HG02885 (cell line): ENCODE results near the gene KCNT1.
"Not testable (repeated sequence)": the region's sequence is repeated elsewhere in the genome, so short reads cannot be mapped to it uniquely, and the experiment has no call there.

Source experiments
- ATAC-seq: cut with Tn5 transposase; IDR thresholded peaks from one replicate; pipeline ENCODE4 v1.9.1; 2021; ENCODE audit warnings: mild to moderate bottlenecking; ENCODE audit not compliant: unreplicated experiment, poor library complexity

Gene KCNT1

DNA sequence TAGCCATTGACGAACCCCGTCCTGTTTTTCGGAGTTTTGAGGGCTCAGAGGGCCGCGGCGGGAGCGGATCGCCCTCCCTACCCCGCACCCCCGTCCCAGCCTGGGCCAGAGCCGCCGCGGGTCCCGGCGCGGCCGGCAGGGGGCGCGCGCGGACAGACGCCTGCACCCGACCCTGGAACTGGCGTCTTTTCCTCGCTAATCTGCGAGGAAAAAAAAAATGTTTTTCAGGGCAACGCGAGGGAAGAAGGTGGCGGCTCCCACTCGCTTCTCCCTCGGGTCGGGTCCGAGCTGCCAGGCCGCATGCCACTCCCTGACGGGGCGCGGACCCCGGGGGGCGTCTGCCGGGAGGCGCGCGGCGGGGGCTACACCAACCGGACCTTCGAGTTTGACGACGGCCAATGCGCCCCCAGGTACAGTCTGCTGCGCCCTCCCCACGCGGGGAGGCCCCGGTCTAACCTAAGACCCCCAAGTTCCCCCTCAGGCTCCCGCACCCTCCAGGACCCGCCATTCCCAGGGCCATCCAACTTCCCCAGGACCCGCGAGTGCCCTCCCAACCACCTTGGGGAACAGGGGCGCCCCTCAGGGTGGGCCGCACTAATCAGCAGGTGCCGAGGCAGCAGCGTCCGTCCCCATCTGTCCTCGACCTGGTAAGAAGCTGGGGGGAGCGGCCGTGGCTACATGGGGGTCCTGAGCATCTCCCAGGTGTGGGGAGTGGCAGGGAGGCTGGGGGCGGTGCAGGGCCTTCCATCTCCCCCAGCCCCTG is at the start of gene KCNT1:
Gene KCNT1 (plus strand): TSS at position 227 of the 763 bp plus-strand sequence. CDS start 74 bp downstream, at position 301.
- no peak for ATAC-seq

DNA sequence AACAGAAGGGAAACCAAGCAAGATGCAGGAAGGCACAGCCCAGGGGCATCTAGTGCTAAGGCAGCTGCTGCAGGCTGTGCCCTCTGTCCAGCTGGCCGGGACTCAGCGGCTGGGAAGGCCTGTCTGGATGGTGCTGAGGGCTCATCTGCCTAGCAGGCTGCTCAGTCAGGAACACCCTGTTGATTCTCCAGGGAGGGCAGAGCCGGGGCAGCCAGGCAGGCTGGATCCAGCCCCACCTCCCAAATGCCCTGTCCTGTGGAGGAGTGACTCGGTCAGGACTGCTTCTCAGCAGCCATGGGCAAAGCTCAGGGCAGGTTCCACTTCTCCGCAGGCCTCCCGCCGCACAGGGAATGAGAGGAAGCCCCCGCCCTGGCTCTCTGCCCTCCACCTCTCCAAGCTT is 46.7 kb upstream of the KCNT1 start:
- no peak for ATAC-seq

DNA sequence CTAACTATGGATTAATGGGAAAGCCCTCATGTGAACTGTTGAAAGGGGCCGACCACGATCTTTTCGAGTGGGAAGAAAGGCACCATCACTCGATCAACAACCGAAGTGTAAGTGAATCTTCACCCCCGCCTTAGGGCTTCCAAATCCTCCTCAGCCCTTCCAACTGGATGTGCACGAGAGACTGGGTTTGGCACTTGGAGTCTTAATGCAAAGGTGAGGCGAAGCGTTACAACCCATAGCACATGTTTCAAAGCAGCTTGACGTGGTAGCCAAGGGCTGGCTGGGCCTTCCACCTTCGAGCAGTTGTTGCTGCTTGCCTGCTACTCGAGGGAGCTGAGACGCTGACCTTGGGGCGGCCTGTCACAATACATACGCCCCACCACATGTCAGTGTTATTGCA is 44.6 kb upstream of the KCNT1 start:
- no peak for ATAC-seq

DNA sequence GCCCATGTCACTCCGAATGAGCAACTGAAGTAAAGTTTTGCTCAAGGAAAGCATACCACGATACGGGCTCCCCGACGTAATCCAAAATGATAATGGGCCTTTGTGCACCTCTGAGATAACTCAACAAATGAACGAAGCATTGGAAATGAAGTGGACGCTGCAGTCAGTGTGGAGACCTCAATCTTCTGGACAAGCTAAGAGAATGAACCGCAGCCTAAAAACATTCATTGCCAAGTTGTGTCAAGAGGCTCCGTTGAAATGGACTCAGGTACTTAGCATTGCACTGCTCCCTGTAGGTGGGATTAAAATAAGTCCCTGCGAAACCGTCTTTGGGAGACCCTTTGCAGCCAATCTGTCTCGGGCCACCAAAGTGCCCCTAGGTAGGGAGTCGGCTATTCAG is 42.7 kb upstream of the KCNT1 start:
- no peak for ATAC-seq

DNA sequence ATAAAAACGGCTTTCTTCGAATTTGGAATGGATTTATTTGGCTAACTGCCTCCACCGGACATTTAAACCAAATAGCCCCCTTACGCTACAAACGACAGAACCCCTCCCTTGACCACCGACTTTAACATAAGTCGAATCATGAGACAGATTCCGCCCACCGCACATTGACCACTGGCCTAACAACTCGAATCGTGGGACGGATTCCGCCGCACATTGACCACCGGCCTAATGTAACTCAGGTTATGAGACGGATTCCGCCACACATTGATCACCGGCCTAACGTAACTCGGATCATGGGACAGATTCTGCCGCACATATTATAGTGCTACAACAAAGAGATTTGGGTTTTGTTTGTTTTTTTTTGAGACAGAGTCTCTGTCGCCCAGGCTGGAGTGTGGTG is 41.6 kb upstream of the KCNT1 start:
- ATAC-seq, result no peak

DNA sequence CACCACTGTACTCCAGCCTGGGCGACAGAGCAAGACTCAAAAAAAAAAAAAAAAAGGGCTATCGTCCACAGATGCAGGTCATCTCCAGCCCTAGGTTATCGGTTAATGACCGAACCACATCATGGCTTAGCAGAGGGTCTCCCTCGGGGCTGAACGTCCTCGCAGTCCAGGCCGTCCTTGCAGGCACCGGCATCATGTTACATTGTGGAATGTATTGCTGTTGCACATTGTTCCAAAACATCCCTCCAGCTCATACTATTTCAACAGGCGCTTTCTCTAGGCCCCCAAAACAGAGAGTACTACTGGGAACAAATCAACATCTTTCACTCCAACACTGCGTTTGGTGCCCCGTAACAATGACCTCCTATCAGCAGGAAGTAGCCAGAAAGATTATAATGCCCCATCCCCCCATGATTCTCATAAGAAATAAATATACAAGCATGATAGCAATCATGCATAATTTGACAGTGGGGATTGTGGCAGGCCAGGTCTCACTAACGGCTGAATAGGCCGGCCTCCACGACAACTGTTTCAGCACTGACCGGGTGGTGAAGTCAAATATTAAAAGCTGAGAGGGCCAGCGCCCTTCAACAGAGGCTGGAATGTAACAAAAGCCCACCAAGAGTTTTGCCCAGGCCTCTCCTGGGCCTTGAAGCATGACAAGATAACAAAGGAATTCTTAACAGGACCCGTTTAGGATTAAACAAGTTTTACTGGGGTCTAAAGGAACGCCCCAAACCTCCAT is 40.0 kb upstream of the KCNT1 start:
- no peak for ATAC-seq

DNA sequence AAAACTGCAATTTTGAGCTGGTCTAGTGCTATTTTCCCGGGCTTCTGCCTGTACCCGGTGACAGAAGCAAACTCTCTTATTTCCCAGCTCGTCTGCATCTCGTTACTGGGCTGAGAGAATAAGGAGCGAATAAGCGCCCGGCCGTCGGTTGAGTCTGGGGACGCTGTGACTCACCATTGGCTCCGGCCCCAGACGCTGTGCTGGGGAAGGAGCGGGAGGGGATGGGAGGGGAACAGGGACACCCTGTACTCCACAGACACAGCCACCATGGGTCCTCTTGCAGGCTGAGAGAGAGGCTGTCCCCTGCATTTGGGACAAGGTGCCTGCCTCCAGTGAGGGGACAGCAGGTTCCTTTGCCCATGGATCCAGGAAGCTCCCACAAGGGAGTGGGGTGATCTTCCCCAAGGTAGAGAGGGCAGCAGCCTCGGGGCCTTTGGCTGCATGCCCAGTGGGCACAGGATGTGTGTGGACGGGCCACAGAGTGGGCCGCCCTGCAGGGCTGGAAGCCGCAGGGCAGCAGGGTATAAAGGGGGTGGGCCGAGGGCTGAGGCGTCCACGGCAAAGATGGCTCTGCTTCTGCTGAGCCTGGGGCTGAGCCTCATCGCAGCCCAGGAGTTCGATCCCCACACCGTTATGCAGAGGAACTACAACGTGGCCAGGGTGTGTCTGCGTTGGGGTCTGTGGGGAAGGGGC is 39.1 kb upstream of the KCNT1 start, which contains the start of gene LCN9:
Gene LCN9 (plus strand): TSS at position 552 of the 693 bp plus-strand sequence. CDS start 13 bp downstream, at position 565.
- ATAC-seq, result no peak

DNA sequence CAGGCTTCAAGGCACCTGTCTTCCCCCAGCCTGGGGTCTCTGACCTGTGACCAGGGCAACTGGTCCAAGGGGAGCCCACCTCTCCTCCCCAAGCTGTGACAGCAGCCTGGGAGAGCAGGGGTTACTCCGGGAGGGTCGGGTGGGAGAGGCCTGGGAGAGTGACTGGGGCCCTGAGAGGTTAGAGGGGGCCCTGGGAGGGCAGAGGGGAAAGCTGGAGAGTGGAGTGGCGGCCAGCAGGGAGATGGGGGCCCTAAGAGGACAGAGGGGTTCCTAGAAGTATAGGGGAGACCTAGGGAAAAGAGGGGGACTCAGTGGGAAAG is 38.6 kb upstream of the KCNT1 start:
- no peak for ATAC-seq

DNA sequence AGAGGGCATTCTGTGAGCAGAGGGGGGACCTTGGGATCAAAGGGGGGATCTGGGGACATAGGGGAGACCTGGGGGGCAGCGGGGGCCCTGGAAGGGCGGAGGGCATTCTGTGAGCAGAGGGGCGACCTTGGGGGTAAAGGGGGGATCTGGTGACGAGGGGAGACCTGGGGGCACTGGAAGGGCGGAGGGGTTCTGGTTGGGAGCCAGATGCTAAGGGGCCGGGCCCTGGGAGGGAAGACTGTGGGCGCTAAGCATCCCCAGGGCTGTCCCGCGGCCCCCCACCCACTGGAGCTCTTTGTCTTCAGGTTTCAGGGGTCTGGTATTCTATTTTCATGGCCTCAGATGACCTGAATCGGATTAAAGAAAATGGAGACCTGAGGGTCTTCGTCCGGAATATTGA is 38.1 kb upstream of the KCNT1 start:
- ATAC-seq, result no peak

DNA sequence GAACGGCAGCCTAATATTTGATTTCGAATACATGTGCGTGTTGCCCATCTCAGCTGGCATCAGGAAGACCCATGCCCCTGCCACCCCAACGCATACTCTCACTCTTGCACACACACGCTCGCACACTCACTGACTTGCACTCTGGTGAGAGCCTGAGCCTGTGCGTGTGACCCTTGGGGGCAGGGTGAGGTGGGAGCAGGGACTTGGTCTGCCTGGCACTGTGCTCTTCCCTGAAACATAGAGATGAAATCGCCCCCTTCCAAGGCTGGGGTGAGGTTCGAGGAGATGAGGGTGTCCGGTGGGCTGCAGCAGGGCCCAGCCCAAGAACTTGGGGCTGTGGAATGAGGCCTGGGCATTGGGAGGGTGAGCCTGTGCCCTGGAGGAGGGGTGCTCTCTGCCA is 37.7 kb upstream of the KCNT1 start:
- no peak for ATAC-seq

DNA sequence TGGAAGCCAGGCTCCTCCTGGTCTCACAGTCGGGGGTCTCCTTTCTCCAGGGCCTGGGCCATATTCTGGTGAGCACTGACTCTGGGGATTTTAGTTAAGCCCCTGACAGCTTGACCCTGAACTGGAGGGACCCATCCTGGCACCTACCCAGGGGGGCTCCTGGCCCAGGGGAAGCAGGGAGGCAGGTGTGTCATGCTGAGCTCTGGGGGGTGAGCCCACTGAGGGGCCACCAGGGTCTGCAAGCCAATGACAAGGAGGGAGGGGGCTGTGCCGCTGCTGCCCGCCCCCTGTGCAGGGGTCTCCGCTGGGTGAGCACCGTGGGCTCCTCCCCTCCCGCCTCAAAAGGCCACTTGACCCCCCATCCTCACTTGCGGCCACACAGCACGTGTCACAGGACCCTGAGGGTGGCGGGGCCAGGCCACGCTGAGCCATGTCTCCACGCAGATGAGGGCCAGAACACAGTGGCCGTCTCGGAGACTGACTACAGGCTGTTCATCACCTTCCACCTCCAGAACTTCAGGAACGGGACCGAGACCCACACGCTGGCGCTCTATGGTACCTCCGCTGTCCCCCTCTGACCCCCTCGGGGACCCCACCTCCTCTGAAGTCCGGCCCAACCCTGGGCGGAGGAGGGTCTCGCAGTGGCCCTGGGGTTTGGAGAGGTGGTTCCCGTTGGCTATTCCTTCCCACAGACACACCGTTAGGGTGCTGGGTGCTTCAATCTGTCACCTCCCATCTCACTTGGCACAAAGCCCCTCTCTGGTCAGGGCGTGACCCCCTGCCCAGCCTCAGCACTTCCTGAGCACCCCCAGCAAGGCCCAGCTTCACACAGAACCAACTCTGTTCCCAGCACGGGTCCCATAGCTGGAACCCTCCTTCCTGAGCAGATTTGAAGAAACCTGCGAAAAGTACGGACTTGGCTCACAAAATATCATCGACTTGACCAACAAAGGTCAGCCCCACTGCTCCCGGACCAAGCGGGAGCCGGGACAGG is 36.9 kb upstream of the KCNT1 start:
- no peak for ATAC-seq

DNA sequence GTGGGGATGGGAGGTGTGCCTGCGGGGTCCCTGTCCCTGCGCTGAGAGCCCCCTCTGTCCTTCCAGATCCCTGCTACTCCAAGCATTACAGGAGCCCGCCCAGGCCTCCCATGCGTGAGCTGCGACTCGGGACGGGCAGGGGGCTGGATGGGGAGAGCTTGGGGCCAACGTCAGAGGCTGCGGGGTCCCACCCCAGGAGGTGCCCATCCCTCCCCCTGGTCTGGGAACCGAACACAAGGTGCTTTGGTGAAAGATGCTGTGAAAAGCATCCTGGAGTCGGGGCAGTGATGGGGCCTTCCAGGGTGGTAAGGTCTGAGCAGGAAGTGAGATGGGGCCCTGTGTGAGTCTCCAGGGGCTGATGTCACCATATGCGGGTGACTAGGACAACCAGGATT is 36.2 kb upstream of the KCNT1 start:
- no peak for ATAC-seq

DNA sequence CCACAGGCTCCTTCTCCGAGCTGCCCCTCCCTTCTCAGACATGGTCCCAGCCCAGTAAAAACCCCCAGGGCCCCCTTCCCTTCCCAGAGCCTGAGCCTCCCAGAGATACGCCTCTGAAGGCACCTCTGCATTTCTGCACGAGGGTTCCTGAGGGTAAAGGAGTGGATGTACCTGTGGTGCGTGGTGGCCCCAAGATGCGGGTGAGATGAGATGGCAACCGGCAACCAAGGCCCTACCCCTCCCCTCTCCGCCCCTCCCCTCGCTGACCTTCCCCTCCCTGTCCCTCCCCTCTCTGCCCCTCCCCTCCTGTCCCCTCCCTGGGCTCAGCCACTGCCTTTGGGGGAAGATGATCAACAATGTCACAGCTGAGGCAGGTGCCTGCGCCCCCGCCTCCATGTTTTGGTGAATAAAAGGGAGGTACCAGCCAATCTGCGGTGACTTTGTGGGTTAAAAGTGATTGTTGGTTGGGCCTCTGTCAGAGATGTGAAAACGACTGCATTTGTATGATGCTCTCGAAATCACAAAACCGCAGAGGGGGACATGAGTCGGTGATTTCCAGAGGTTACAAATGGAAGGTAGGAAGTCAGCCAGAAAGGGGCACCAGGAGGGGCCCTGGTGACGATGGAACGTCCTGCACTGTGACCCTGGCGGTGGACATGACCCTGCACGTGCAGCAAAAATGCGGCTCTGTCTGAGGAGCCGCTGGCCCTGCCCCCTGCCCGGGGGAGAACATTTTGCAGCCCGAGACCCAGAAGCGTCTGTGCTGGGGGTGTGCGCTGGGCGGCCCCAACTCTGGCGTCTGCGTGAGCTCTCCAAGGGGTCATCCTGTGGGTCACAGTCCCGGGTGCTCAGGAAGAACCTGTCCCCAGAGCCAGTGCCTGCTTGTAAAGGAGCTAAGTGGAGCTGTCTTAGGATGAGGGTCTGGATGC is 35.2 kb upstream of the KCNT1 start:
- no peak for ATAC-seq

DNA sequence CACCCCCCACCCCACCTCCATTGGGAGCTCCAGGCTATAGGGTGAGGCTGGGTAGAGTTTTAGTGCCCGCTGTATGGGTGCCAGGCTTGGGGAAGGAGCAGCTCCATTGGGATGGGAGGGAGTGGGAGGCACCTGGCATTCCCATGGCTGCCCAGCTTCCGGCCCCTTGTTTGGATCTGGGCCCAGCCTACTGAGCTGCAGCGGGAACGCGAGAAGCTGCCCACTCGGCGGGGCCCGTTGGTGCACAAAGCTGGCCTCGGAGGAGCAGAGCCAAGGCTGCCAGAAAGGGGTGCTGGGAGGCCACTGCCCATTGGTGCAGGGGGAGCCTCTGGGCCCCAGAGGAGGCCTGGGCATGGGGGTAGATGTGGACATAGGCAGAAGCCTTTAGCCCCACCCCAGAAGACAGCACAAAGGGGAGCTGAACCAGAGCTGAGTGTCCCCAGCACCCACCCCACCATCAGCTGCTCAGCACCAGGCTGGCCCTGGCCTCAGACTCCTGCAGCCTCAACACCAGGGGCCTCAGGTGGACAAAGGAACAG is 34.5 kb upstream of the KCNT1 start:
- no peak for ATAC-seq

DNA sequence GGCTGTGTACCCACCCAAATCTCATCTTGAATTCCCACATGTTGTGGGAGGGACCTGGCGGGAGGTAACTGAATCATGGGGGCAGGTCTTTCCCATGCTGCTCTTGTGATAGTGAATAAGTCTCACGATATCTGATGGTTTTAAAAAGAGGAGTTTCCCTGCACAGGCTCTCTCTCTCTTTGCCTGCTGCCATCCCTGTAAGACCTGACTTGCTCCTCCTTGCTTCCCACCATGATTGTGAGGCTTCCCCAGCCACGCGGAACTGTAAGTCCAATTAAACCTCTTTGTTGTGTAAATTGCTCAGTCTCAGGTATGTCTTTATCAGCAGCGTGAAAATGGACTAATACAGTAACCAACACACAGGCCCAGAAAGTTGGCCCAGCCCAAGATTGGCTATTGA is 33.0 kb upstream of the KCNT1 start:
- ATAC-seq, result not testable (repeated sequence)

DNA sequence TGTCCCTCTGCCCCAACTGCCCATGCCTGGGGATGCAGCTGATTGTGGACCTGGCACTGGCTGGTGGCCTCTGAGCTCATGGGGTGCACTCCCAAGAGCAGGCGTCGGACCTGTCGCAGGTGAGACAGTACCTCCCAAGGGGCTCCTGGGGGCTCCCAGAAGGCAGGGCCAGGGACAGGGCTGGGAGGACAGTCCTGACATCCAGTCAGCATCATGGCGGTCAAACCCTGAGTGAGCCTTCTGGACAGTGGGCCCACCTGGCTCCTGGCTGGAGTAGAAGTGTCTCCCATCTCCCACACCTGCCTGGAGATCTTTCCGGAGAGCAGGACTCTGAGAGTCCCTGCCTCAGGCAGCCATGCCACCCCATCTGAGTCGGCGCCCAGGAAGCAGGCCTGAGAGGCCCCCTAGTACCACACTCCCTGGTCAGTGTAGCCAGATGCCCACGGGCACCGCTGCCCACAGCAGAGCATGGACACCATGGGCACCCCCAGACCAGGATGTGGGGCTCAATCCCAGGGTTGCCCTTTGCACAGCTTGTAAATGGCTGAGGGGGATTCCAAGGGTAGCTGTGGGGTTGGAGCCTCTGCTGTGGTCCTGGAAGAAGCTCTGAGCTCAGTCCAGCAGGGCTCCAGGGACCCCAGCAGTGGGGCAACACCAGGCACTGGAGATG is 32.2 kb upstream of the KCNT1 start:
- ATAC-seq, result no peak

DNA sequence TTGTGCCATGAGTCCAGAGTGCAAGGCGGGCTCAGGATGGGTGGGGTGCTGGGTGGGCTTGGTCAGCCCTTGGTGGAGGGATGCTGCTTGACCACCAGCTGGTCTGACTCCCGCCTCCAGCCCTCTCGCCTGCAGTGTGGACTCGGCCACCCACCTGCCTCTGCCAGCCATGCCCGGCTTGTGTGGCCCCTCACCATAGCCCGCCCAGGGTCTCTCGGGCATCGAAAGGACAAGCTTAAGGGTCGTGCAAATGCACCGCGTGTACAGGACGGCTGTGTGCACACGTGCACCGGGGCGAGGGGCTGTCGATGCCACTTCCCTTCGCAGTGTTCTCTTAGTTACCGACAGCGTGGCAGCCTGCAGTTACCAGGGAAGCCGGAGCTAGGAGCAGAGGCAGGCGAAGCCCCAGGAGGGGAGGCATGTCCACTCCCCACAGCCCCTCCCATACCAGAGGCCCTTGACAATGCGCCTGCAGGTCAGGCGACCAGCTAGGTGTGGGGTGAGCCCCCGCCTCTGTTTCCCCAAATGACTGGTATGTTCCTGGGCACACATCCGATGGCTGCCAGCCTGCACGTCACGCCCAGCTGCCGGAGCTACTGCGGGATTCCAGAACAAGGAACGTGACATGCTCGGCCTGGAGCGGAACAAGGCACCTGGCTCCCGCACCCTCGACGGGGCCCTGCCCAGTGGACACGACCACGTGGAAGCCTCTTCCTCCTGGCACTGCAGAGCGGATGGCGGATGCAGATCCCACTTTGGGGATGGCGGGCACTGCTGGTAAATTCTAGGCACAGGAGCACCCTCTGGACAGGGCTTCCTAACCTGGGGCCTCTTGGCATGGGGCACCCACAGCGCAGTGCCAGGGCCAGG is 31.0 kb upstream of the KCNT1 start:
- ATAC-seq, result no peak
